NT2/D1 (cell line): ENCODE results near the gene ACVR1B.

Experiments used
- SUZ12 ChIP-seq: IDR thresholded peaks from 2 replicates; pipeline ENCODE4 v1.6.1; 2011; ENCODE audit not compliant: insufficient read length, insufficient read depth; ENCODE audit errors: extremely low read depth
- YY1 ChIP-seq: IDR thresholded peaks from 2 replicates; pipeline ENCODE4 v1.6.1; 2011; ENCODE audit not compliant: insufficient read length, insufficient read depth
- ZNF274 ChIP-seq: IDR thresholded peaks from 2 replicates; pipeline ENCODE4 v1.6.1; 2011; ENCODE audit warnings: mild to moderate bottlenecking, low read depth, low read length

GRCh38 chr12:51907856-51908425 lies 43.6 kb upstream of the ACVR1B start:
- TF ChIP-seq YY1 (no peak), ZNF274 (no peak), SUZ12 (no peak)
